Measurements from ENCODE around the gene GPN3.

DNA sequence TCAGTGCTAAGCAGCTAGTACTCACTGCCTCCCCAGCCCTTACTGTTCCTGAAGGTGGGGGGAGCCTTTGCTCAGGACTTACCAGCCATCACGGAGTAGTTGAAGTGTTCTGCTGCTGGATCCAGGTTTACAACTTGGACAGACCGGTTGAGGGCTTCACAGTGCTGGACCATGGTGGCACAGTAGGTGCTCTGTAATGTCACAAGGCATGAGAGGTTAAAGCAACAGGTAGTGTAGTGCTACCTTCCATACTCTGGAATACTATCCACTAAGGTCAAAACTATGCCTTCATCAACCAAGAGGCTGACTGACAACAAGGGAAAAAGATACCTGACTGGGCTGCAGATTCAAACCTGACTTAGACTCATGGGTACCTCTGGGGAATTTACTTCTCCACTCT, 3.0 kb downstream of the GPN3 start:
- TF ChIP-seq, protein P1, sequence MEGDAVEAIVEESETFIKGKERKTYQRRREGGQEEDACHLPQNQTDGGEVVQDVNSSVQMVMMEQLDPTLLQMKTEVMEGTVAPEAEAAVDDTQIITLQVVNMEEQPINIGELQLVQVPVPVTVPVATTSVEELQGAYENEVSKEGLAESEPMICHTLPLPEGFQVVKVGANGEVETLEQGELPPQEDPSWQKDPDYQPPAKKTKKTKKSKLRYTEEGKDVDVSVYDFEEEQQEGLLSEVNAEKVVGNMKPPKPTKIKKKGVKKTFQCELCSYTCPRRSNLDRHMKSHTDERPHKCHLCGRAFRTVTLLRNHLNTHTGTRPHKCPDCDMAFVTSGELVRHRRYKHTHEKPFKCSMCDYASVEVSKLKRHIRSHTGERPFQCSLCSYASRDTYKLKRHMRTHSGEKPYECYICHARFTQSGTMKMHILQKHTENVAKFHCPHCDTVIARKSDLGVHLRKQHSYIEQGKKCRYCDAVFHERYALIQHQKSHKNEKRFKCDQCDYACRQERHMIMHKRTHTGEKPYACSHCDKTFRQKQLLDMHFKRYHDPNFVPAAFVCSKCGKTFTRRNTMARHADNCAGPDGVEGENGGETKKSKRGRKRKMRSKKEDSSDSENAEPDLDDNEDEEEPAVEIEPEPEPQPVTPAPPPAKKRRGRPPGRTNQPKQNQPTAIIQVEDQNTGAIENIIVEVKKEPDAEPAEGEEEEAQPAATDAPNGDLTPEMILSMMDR (IDR thresholded peaks at IDR 0.05): no peak
- no peak for TF ChIP-seq POLR2A (IDR thresholded peaks at IDR 0.05)
